ENCODE results near the gene LRWD1. TPM values are rescaled to one million over a fixed set of nuclear protein-coding genes. Genes with fewer than 3 reads are reported as not detected.
"Not testable (repeated sequence)": the region's sequence is repeated elsewhere in the genome, so short reads cannot be mapped to it uniquely, and the experiment has no call there.

The LRWD1 gene
- total RNA-seq, 4 donors from 2014 or later: 22.6 to 79.2 (median 23.8) TPM

- no peaks in the 10 kb centered on the region for H3K4me1 ChIP-seq
- no peaks in the 10 kb centered on the region for H3K27me3 ChIP-seq
- DNase-seq: no peak
- H3K27ac ChIP-seq: no peak overlapping the region
- H3K4me3 ChIP-seq: no peak overlapping the region
- H3K36me3 ChIP-seq: peaks cover 0 to 20% (median 0%) of the 10 kb centered on the region in 3 donors
- no peaks in the 10 kb centered on the region for H3K9me3 ChIP-seq
- TF ChIP-seq POLR2A (IDR thresholded peaks at IDR 0.05): no peak
- TF ChIP-seq, protein P1, sequence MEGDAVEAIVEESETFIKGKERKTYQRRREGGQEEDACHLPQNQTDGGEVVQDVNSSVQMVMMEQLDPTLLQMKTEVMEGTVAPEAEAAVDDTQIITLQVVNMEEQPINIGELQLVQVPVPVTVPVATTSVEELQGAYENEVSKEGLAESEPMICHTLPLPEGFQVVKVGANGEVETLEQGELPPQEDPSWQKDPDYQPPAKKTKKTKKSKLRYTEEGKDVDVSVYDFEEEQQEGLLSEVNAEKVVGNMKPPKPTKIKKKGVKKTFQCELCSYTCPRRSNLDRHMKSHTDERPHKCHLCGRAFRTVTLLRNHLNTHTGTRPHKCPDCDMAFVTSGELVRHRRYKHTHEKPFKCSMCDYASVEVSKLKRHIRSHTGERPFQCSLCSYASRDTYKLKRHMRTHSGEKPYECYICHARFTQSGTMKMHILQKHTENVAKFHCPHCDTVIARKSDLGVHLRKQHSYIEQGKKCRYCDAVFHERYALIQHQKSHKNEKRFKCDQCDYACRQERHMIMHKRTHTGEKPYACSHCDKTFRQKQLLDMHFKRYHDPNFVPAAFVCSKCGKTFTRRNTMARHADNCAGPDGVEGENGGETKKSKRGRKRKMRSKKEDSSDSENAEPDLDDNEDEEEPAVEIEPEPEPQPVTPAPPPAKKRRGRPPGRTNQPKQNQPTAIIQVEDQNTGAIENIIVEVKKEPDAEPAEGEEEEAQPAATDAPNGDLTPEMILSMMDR (IDR thresholded peaks at IDR 0.05): no peak
These were observed 12.3 kb upstream of the LRWD1 start for GRCh38 chr7:102452451-102452850.

DNA sequence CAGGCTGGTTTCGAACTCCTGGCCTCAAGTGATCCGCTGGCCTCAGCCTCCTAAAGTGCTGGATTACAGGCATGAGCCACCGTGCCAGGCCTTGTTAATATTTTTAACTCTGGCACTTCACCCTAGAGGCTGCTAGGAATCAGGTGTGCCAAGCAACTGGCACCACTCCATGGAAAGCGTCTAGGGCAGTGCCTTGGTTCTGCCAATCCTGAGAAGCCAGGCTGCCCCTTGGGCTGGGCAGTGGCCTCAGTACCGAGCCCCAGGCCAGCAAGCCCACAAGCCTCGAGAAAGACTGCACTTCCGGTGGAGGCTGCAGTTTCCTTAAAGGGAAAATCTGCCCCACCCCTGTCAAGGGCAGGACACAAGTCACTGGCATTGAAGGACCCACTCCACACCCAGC, 11.5 kb upstream of the LRWD1 start:
- Histone ChIP-seq H3K4me1 (no peaks in the 10 kb centered on the region), H3K36me3 (peaks cover 0 to 27% (median 0%) of the 10 kb centered on the region in 3 donors), H3K27ac (no peak overlapping the region), H3K4me3 (no peak overlapping the region), H3K27me3 (no peaks in the 10 kb centered on the region), H3K9me3 (no peaks in the 10 kb centered on the region)
- DNase-seq: no peak
- TF ChIP-seq POLR2A (IDR thresholded peaks at IDR 0.05): no peak
- TF ChIP-seq, protein P1 (IDR thresholded peaks at IDR 0.05): no peak

- Histone ChIP-seq H3K27ac (no peak overlapping the region), H3K27me3 (no peaks in the 10 kb centered on the region), H3K36me3 (peaks cover 0 to 30% (median 0%) of the 10 kb centered on the region in 3 donors), H3K4me1 (no peaks in the 10 kb centered on the region), H3K9me3 (no peaks in the 10 kb centered on the region), H3K4me3 (no peak overlapping the region)
- no peak for DNase-seq
- no peak for TF ChIP-seq POLR2A (IDR thresholded peaks at IDR 0.05)
- TF ChIP-seq, protein P1 (IDR thresholded peaks at IDR 0.05): no peak
These were observed 10.3 kb upstream of the LRWD1 start for GRCh38 chr7:102454468-102454867.

DNA sequence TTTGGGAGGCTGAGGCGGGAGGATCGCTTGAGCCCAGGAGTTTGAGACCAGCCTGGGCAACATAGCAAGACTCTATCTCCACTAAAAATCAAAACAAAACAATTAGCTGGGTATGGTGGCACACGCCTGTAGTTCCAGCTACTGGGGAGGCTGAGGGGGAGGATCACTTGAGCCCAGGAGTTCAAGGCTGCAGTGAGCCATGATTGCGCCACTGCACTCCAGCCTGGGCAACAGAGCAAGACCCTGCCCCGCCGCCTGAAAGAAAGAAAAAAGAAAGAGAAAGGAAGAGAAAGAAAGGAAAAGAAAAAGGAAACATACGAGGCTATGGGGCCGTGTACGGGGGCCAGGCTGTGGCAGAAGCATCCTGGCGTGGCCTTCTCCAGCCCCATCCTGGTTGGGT, 9.9 kb upstream of the LRWD1 start:
- not testable (repeated sequence) for H3K9me3 ChIP-seq, H3K27me3 ChIP-seq, DNase-seq, H3K4me3 ChIP-seq, H3K4me1 ChIP-seq, H3K27ac ChIP-seq
- H3K36me3 ChIP-seq: peaks cover 0 to 30% (median 0%) of the 10 kb centered on the region in 3 donors

DNA sequence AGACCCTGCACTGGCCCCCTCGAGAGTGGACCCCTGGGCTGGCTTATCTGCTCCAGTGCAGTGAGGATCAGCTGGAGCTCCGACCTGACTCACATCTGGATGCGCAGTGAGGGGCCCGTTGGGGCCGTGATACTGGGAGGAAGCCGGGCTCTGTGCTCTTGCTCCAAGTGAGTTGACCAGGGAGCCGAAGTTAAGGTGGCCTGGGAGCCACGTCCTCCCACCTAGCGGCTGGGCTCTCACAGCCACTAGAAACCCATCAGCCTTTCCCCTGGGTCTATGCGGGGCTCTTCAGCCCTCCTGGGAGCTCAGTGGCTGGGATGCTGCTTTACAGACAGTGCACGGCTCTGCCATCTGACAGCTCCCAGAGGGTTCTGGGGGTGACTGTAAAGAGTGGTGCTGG, 9.2 kb upstream of the LRWD1 start:
- Histone ChIP-seq H3K27me3 (no peaks in the 10 kb centered on the region), H3K4me3 (no peak overlapping the region), H3K4me1 (no peaks in the 10 kb centered on the region), H3K9me3 (no peaks in the 10 kb centered on the region), H3K27ac (no peak overlapping the region), H3K36me3 (peaks cover 0 to 30% (median 0%) of the 10 kb centered on the region in 3 donors)
- DNase-seq: no peak
- TF ChIP-seq, protein P1 (IDR thresholded peaks at IDR 0.05): no peak
- no peak for TF ChIP-seq POLR2A (IDR thresholded peaks at IDR 0.05)

DNA sequence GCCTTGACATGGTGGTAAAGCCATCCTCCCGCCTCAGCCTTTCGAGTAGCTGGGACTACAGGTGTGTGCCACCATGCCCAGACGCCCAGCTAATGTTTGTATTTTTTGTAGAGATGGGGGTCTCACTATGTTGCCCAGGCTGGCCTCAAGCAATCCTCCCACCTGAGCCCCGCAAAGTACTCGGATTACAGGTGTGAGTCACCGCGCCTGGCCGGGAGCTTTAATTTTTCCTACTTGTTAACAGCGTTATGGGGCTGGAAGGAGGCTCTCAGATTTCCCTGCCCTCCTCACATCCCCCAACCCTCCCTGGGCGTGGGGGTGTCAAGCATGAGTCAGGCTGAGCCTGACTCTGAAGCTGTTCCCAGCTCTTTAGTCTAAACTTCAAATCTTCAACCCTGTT, 8.5 kb upstream of the LRWD1 start:
- Histone ChIP-seq H3K4me1 (no peaks in the 10 kb centered on the region), H3K27me3 (no peaks in the 10 kb centered on the region), H3K4me3 (no peak overlapping the region), H3K9me3 (no peaks in the 10 kb centered on the region), H3K27ac (no peak overlapping the region), H3K36me3 (peaks cover 0 to 30% (median 0%) of the 10 kb centered on the region in 3 donors)
- DNase-seq: no peak
- no peak for TF ChIP-seq POLR2A (IDR thresholded peaks at IDR 0.05)
- TF ChIP-seq, protein P1 (IDR thresholded peaks at IDR 0.05): no peak

All from Peyer's patch (tissue), 4 donors.